Measurements from ENCODE around the gene MBOAT1.
"Not testable (repeated sequence)": the region's sequence is repeated elsewhere in the genome, so short reads cannot be mapped to it uniquely, and the experiment has no call there.

Gene MBOAT1

GRCh38 chr6:20146831-20147230 is 65.4 kb downstream of the MBOAT1 start:
- H3K4me3 ChIP-seq (ENCODE audit: low read length); H3K27me3 ChIP-seq (ENCODE audit: insufficient read depth, low read length); H3K4me1 ChIP-seq (ENCODE audit: insufficient read depth, low read length); H2AFZ ChIP-seq (ENCODE audit: low read depth, low read length); H3K9me3 ChIP-seq (ENCODE audit: low read length): not testable (repeated sequence)
- peaks cover 32% of the 10 kb centered on the region for H3K36me3 ChIP-seq (ENCODE audit: insufficient read depth, low read length)

GRCh38 chr6:20146291-20146690 is 66.0 kb downstream of the MBOAT1 start:
- H3K27me3 ChIP-seq (ENCODE audit: insufficient read depth, low read length): no peaks in the 10 kb centered on the region
- peaks cover 27% of the 10 kb centered on the region for H3K36me3 ChIP-seq (ENCODE audit: insufficient read depth, low read length)
- peaks cover 3% of the 10 kb centered on the region for H3K9me3 ChIP-seq (ENCODE audit: low read length)
- no peak overlapping the region for H2AFZ ChIP-seq (ENCODE audit: low read depth, low read length)
- no peaks in the 10 kb centered on the region for H3K4me1 ChIP-seq (ENCODE audit: insufficient read depth, low read length)
- no peak overlapping the region for H3K4me3 ChIP-seq (ENCODE audit: low read length)

- Histone ChIP-seq H3K4me1 (ENCODE audit: insufficient read depth, low read length) (no peaks in the 10 kb centered on the region), H3K4me3 (ENCODE audit: low read length) (no peak overlapping the region), H3K27me3 (ENCODE audit: insufficient read depth, low read length) (no peaks in the 10 kb centered on the region), H3K9me3 (ENCODE audit: low read length) (peaks cover 2% of the 10 kb centered on the region), H2AFZ (ENCODE audit: low read depth, low read length) (no peak overlapping the region), H3K36me3 (ENCODE audit: insufficient read depth, low read length) (peaks cover 25% of the 10 kb centered on the region)
Observed at GRCh38 chr6:20142866-20143265, 69.4 kb downstream of the MBOAT1 start.

- H3K36me3 ChIP-seq (ENCODE audit: insufficient read depth, low read length): peaks cover 24% of the 10 kb centered on the region
- no peak overlapping the region for H3K4me3 ChIP-seq (ENCODE audit: low read length)
- no peaks in the 10 kb centered on the region for H3K9me3 ChIP-seq (ENCODE audit: low read length)
- no peaks in the 10 kb centered on the region for H3K4me1 ChIP-seq (ENCODE audit: insufficient read depth, low read length)
- no peak overlapping the region for H2AFZ ChIP-seq (ENCODE audit: low read depth, low read length)
- no peaks in the 10 kb centered on the region for H3K27me3 ChIP-seq (ENCODE audit: insufficient read depth, low read length)
Observed at GRCh38 chr6:20141931-20142330, 70.3 kb downstream of the MBOAT1 start.

GRCh38 chr6:20139127-20139963 is 72.9 kb downstream of the MBOAT1 start:
- not testable (repeated sequence) for H3K4me3 ChIP-seq (ENCODE audit: low read length); H2AFZ ChIP-seq (ENCODE audit: low read depth, low read length); H3K27me3 ChIP-seq (ENCODE audit: insufficient read depth, low read length); H3K4me1 ChIP-seq (ENCODE audit: insufficient read depth, low read length); H3K9me3 ChIP-seq (ENCODE audit: low read length)
- peaks cover 19% of the 10 kb centered on the region for H3K36me3 ChIP-seq (ENCODE audit: insufficient read depth, low read length)

- no peaks in the 10 kb centered on the region for H3K27me3 ChIP-seq (ENCODE audit: insufficient read depth, low read length)
- peaks cover 2% of the 10 kb centered on the region for H3K9me3 ChIP-seq (ENCODE audit: low read length)
- peaks cover 6% of the 10 kb centered on the region for H3K36me3 ChIP-seq (ENCODE audit: insufficient read depth, low read length)
- no peaks in the 10 kb centered on the region for H3K4me1 ChIP-seq (ENCODE audit: insufficient read depth, low read length)
- H3K4me3 ChIP-seq (ENCODE audit: low read length): no peak overlapping the region
- H2AFZ ChIP-seq (ENCODE audit: low read depth, low read length): no peak overlapping the region
Observed at GRCh38 chr6:20137837-20138236, 74.4 kb downstream of the MBOAT1 start.

- no peak overlapping the region for H3K4me3 ChIP-seq (ENCODE audit: low read length)
- no peak overlapping the region for H2AFZ ChIP-seq (ENCODE audit: low read depth, low read length)
- H3K36me3 ChIP-seq (ENCODE audit: insufficient read depth, low read length): peaks cover 3% of the 10 kb centered on the region
- H3K27me3 ChIP-seq (ENCODE audit: insufficient read depth, low read length): no peaks in the 10 kb centered on the region
- H3K4me1 ChIP-seq (ENCODE audit: insufficient read depth, low read length): no peaks in the 10 kb centered on the region
- H3K9me3 ChIP-seq (ENCODE audit: low read length): peaks cover 2% of the 10 kb centered on the region
Observed at GRCh38 chr6:20137240-20137639, 75.0 kb downstream of the MBOAT1 start.

GRCh38 chr6:20135677-20136268 is 76.5 kb downstream of the MBOAT1 start:
- H3K4me3 ChIP-seq (ENCODE audit: low read length): no peak overlapping the region

GRCh38 chr6:20134613-20135012 is 77.7 kb downstream of the MBOAT1 start:
- Histone ChIP-seq H3K4me1 (ENCODE audit: insufficient read depth, low read length) (no peaks in the 10 kb centered on the region), H3K4me3 (ENCODE audit: low read length) (no peak overlapping the region), H3K36me3 (ENCODE audit: insufficient read depth, low read length) (peaks cover 10% of the 10 kb centered on the region), H2AFZ (ENCODE audit: low read depth, low read length) (no peak overlapping the region), H3K27me3 (ENCODE audit: insufficient read depth, low read length) (no peaks in the 10 kb centered on the region), H3K9me3 (ENCODE audit: low read length) (peaks cover 2% of the 10 kb centered on the region)

More at GRCh38 chr6:20135677-20136268, 76.5 kb downstream of the MBOAT1 start:
- Histone ChIP-seq H2AFZ (ENCODE audit: low read depth, low read length) (no peak overlapping the region), H3K9me3 (ENCODE audit: low read length) (peaks cover 2% of the 10 kb centered on the region), H3K4me1 (ENCODE audit: insufficient read depth, low read length) (no peaks in the 10 kb centered on the region), H3K36me3 (ENCODE audit: insufficient read depth, low read length) (peaks cover 10% of the 10 kb centered on the region), H3K27me3 (ENCODE audit: insufficient read depth, low read length) (no peaks in the 10 kb centered on the region)

GRCh38 chr6:20129290-20130088 is 82.8 kb downstream of the MBOAT1 start:
- H3K4me3 ChIP-seq (ENCODE audit: low read length): no peak overlapping the region
- H3K27me3 ChIP-seq (ENCODE audit: insufficient read depth, low read length): no peaks in the 10 kb centered on the region
- peaks cover 24% of the 10 kb centered on the region for H3K36me3 ChIP-seq (ENCODE audit: insufficient read depth, low read length)
- no peaks in the 10 kb centered on the region for H3K4me1 ChIP-seq (ENCODE audit: insufficient read depth, low read length)
- peaks cover 3% of the 10 kb centered on the region for H3K9me3 ChIP-seq (ENCODE audit: low read length)
- no peak overlapping the region for H2AFZ ChIP-seq (ENCODE audit: low read depth, low read length)

GRCh38 chr6:20128018-20128417 is 84.3 kb downstream of the MBOAT1 start:
- H3K4me1 ChIP-seq (ENCODE audit: insufficient read depth, low read length): no peaks in the 10 kb centered on the region
- no peak overlapping the region for H3K4me3 ChIP-seq (ENCODE audit: low read length)
- H3K36me3 ChIP-seq (ENCODE audit: insufficient read depth, low read length): peaks cover 31% of the 10 kb centered on the region
- peaks cover 1% of the 10 kb centered on the region for H3K9me3 ChIP-seq (ENCODE audit: low read length)
- H2AFZ ChIP-seq (ENCODE audit: low read depth, low read length): no peak overlapping the region
- no peaks in the 10 kb centered on the region for H3K27me3 ChIP-seq (ENCODE audit: insufficient read depth, low read length)

GRCh38 chr6:20126789-20127653 is 85.2 kb downstream of the MBOAT1 start:
- H2AFZ ChIP-seq (ENCODE audit: low read depth, low read length): no peak overlapping the region
- H3K4me1 ChIP-seq (ENCODE audit: insufficient read depth, low read length): no peaks in the 10 kb centered on the region
- H3K36me3 ChIP-seq (ENCODE audit: insufficient read depth, low read length): peaks cover 34% of the 10 kb centered on the region
- H3K4me3 ChIP-seq (ENCODE audit: low read length): no peak overlapping the region
- H3K9me3 ChIP-seq (ENCODE audit: low read length): peaks cover 1% of the 10 kb centered on the region
- H3K27me3 ChIP-seq (ENCODE audit: insufficient read depth, low read length): no peaks in the 10 kb centered on the region
